Measurements from ENCODE around the gene SYT9.

DNA sequence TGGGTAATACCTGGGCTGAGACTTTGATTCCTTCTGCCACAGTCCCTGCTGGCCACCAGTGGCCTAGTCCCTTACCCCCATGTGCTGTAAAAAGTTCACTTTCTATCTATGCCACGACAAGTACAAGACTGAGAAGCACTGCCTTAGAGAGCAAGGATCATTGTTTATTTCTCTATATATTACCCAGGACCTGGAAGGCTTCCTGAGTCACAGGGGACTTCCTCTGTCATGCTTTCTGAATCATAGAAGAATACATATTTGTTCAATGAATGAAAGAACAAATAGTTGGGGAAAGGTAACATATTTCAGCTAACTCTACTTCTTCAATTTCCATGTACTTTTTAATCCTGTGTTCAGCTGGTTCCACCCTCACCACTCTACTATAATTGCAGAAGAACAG lies 5.5 kb upstream of the SYT9 start:
- TF ChIP-seq, protein P1, sequence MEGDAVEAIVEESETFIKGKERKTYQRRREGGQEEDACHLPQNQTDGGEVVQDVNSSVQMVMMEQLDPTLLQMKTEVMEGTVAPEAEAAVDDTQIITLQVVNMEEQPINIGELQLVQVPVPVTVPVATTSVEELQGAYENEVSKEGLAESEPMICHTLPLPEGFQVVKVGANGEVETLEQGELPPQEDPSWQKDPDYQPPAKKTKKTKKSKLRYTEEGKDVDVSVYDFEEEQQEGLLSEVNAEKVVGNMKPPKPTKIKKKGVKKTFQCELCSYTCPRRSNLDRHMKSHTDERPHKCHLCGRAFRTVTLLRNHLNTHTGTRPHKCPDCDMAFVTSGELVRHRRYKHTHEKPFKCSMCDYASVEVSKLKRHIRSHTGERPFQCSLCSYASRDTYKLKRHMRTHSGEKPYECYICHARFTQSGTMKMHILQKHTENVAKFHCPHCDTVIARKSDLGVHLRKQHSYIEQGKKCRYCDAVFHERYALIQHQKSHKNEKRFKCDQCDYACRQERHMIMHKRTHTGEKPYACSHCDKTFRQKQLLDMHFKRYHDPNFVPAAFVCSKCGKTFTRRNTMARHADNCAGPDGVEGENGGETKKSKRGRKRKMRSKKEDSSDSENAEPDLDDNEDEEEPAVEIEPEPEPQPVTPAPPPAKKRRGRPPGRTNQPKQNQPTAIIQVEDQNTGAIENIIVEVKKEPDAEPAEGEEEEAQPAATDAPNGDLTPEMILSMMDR (IDR thresholded peaks at IDR 0.05) = no peak
- TF ChIP-seq EZH2 (IDR thresholded peaks at IDR 0.05) = no peak
